HG03103 (cell line): ENCODE data around the gene PROK2.

ENCODE experiments used
- ATAC-seq: cut with Tn5 transposase; IDR thresholded peaks from one replicate; pipeline ENCODE4 v1.9.1; 2021; ENCODE audit warnings: low read depth; ENCODE audit not compliant: unreplicated experiment

The PROK2 gene

DNA sequence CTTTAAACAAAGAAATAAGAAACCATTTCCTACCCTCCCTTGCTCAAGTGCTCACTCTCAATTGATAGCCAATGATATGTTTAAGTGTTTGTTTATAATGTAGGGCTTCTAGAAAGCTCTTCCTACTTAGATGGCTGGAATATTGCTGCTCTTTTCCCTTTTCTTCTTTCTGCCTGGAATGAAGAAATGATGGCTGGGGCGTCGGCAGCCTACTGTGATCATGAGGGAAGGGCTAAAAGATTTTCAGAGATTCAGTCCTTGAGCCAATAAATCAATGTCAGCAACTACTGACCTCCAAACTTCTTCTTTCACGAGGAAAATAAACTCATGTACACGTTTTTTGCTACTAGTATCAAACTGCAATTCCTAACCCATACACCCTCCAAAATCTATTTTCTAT is 33.3 kb downstream of the PROK2 start:
- ATAC-seq: no peak

DNA sequence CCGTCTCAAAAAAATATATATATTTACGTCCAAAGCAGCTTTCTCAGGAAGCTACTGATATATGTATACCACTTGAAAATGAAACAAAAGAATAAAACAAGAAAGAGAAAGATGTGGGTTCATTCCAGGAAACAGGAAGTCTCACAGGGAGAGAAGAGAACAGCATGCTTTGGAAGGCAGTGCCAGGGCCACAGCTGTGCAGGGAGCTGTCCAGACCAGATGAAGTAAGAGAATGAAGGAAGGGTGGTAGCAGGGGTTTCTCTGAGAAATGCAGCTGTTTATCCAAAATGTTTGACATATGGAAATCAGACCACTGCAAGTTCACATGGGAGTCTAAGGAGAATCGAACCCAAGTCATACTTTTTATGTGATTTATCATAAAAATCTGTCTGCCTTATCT is 40.2 kb downstream of the PROK2 start:
- no peak for ATAC-seq

DNA sequence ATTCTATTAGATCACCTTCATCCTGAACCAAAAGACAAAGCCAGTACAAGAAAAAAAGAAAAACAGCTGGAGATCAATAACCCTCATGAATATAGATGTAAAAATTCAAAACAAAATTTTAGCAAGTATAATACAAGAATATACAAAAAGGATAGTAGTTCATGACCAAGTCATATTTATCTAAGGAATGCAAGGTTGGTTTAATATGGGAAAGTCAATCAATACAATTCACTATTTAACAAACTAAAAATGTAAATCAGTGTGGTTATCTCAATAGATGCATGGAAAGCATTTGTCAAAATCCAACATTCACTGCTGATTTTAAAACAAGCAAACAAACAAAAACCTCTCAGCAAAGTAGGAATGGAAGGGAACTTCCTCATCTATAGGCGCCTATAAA is 42.3 kb downstream of the PROK2 start:
- no peak for ATAC-seq

DNA sequence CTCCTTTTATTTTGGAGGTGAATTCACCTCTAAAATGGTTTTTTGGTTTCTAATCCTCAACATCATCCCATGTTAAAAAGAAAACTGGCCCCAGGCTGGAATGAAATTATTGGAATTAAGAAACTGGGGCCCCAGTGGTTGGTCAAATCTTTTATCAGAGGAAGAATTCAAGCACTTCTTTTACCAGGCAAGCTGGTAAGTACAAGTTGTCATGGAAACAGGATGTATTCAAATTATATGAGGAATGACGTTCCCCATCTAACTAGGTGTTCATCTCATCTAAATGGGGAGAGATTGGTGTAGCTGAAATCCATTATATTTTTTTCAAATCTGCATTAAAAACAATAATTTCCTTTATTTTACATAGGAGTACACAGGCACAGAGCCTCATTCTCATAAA is 50.1 kb downstream of the PROK2 start:
- no peak for ATAC-seq

DNA sequence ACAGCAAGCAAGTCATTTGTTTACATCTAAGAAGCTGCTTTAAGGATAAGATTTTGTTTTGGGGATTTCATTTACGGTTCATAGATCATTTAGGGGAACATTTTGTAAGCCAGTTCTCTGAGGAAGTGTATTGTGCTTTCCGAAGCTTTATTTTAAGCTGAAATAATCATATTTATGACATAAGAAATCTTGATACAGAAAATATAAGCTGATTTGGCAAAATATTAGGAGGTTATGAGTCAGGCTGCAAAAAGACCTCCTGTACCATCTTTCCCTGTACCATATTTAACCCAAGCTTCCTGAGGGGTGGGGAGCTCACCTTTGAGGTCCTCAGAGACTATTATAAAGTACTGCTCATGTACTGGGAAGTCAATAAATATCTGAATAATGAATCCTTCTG is 51.6 kb downstream of the PROK2 start:
- ATAC-seq: no peak

DNA sequence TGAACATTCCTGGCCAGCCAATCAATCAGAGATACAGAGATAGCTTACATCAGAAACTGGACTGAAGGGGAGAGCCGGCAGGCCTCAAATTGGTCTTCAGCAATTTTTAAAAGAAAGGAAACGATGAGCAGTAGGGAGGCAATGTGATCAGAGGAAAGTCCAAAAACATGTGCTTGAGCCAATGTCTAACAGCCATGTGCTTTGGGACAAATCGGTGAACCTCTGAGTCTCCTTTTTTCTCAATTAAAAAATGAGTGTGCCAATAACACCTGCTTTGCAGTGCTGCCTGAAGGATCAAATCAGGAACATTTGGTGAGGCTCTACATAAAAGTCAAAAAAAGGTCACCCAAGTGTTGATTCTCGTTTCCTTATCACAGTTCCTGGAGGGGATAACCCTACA is 52.3 kb downstream of the PROK2 start:
- ATAC-seq: no peak

DNA sequence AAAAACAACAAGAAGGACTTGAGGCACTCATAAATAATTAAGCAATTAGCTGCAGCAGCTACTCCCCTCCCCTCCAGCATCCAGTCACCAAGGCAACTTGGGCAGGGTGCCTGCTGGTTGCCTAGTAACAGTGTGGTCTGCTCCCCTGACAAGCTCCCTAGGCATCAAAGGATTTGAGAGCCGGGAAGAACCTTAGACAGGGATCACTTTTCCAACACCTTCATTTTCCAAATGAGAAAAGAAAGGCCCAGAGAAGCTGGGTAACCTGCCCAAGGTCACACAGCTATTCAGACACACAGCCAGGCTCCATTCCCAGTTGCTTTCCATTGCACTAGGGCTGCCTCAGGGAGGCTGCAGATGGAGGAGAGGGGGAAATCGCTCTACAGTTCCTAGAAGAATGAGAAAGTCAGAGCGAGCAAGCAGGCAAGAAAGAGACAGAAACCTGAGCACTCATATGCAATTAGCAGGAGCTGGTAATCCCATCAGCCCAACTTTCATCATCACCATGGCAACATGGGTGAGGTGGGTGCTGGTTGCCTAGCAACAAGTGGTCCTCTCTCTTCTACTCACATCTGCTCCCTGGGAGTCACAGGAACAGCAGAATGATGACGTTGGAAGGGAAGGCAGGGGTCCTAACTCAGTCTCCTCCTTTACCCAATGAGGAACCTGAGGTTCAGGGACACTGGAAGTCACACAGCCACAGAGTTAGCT is 56.2 kb downstream of the PROK2 start:
- ATAC-seq: no peak

DNA sequence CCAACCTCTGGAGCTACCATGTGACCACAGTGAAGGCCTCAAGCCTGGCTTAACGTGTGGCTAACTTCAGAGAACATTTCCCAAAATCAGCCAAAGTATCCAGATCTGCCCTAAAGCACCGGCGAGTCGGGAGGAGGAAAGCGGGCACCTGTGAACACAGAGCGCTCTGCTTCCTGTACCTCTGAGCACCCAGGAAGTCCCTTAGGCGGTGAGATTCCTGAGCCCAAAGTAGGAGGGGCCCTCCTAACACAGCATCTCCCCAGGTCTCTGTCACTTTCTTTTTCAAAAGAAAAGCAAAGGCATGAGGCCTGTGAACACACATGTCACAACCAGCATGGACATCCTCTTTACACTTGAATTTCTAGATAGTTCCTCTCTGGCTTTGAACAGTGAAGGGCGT is 58.8 kb downstream of the PROK2 start:
- no peak for ATAC-seq

DNA sequence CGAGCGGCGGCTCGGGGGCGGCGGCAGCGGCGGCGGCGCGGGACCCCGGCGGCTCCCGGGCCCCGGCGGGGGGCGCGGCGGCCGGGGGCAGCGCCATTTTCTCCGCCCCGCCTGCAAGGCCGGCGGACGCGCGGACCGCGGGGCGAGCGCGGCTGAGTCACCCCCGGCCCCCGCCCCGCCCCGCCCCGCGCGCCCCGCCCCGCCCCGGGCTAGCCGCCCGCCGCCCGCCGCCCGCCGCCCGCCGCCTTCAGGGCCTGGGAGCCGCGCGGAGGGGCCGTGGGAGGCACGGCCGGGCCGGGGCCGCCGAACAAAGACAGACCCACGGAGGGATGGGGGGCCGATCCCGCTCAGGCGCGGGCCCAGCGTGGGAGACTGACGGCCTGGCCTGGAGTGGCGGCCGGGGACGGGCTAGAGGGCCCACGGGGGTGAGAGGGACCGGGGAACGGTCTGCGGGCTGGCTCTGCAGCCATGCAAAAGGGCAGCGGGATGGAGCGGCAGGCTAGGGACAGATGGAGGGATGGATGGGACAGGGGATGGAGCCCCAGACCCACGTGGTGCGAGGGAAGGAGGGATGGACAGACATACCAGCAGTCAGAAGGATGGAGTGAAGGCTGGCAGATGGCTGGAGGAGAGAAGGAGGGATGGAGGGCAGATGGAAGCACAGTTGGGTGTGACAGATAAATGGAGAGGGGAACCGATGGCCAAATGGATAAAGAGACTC is 59.5 kb downstream of the PROK2 start, which contains the start of gene EIF4E3:
EIF4E3 (minus strand) TSS at position 132 of the 721 bp plus-strand sequence; CDS start at position 97, 35 bp downstream.
- no peak for ATAC-seq

DNA sequence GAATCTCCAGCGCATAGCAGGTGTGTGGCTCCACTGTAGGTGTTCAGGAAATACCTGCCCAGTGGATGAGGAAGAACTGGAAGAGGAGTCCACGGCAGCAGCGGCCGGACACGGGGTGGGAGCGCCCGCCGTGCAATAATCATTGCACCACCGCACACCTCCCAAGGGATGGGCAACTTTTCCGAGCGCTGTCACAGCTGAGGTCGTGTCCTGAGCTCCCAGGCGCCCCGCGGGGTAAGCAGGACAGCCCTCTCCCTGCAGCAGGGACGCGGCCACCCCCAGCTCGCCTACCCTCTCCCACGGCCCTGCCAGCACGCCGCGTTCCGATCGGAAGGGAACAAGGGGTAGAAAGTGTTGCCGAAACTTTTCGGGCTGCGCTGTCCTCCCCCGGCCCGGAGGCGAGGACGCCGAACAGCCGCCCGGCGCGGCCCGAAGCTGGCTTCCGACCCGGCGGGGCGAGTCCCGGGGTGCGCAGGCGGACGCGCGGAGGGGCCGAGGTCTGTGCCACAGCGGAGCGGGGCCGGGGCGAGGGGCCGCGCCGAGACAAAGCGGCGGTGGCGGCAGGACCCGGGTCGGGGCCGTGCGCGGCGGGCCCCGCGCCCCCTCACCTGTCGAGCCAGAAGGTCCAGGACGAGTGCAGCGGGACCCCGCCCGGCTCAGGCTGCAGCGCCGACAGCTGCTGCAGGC is 60.2 kb downstream of the PROK2 start:
- ATAC-seq: no peak

DNA sequence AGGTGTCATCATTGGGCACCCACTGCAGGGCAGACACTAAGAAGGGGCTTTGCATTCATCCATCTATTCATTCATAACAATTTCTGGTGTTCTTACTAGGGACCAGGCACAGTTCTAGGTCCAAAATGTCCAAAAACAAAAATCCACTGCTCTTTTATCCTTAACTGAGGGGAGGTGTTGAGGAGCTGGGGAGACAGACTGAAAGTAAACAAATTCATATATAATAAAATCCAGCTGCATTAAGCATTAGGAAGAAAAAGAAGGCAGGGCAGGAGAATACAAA is 60.8 kb downstream of the PROK2 start:
- ATAC-seq: no peak

DNA sequence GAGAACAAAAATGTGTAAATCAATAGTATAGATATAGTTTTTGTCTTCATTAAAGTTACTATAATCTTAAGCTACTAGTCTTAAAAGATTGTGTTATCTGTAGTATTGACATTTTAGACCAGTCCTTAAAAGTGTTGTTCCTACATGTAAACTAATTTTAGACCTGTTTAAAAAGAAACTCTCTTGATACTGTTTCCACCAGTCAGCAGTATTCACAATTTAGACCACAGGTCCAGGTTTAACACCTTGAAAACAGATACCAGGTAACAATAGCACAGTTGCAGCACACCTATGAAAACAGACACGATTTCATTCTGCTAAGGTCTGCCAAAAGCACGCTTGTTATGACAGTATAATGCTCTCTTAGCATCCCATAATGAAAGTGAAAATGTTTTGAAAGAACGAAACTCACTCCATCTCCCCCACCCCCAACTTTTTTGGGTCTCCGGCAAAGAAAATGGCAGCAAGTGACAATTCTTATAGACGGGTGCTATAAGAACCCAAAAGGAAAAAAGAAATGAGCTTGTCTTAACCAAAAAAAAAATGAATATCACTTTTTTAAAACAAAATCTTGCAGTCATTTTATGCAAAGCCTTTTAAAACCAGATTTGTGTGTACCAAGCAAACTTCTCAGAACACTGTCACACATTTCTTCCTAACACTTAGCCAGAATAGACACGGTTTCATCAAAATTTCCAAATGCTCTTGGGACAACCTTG is 61.3 kb downstream of the PROK2 start:
- no peak for ATAC-seq

DNA sequence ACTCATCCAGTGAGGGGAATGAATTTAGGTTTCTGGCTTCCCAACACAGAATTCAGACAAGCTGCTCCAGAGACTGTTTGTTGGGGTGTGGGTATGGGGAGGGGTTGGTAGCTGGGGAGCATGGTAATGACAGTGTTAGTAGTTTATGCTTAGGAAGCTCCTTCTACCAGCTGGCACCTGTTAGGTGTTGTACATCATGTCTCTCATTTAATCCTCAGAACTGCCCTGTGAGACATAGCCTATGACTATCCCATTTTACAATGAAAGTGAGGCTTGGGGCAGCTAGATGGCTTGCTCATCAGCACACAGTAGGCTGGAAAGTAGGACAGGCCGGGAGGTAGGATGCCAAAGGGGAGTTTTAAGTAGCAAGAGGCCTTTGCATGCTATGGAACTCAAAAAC is 62.3 kb downstream of the PROK2 start:
- no peak for ATAC-seq
